ENCODE results near the gene TSEN34. TPM values are rescaled to one million over a fixed set of nuclear protein-coding genes. Genes with fewer than 3 reads are reported as not detected.
"Not testable (repeated sequence)": the region's sequence is repeated elsewhere in the genome, so short reads cannot be mapped to it uniquely, and the experiment has no call there.

Gene TSEN34
- total RNA-seq, 2 donors from 2014 or later = 36.7 to 37.0 TPM

- no peaks in the 10 kb centered on the region for H3K9me3 ChIP-seq
- H3K27me3 ChIP-seq = no peaks in the 10 kb centered on the region
- H3K4me1 ChIP-seq = peaks cover 0 to 64% of the 10 kb centered on the region in 2 donors
- peak overlapping the region in 1 of 2 donors; percentile 98 for H3K27ac ChIP-seq
- no peak for DNase-seq (ENCODE audit: low spot score)
- H3K36me3 ChIP-seq = peaks cover 58% of the 10 kb centered on the region
- TF ChIP-seq CTCF (IDR thresholded peaks at IDR 0.05) = no peak
- peak overlapping the region; percentile 73 for H3K4me3 ChIP-seq
Observed at GRCh38 chr19:54201980-54202379, 10.9 kb downstream of the TSEN34 start.

- peaks cover 0 to 73% of the 10 kb centered on the region in 2 donors for H3K4me1 ChIP-seq
- no peaks in the 10 kb centered on the region for H3K9me3 ChIP-seq
- no peak overlapping the region for H3K4me3 ChIP-seq
- peak overlapping the region in 1 of 2 donors; percentile 98 for H3K27ac ChIP-seq
- DNase-seq (ENCODE audit: low spot score) = no peak
- H3K27me3 ChIP-seq = no peaks in the 10 kb centered on the region
- H3K36me3 ChIP-seq = peaks cover 70% of the 10 kb centered on the region
- no peak for TF ChIP-seq CTCF (IDR thresholded peaks at IDR 0.05)
Observed at GRCh38 chr19:54203151-54203611, 12.1 kb downstream of the TSEN34 start.

GRCh38 chr19:54204767-54205468 is 13.8 kb downstream of the TSEN34 start:
- Histone ChIP-seq H3K36me3 (peaks cover 73% of the 10 kb centered on the region), H3K4me3 (no peak overlapping the region), H3K27me3 (no peaks in the 10 kb centered on the region), H3K4me1 (peaks cover 0 to 88% of the 10 kb centered on the region in 2 donors), H3K9me3 (no peaks in the 10 kb centered on the region), H3K27ac (no peak overlapping the region)
- DNase-seq (ENCODE audit: low spot score) = no peak
- TF ChIP-seq CTCF (IDR thresholded peaks at IDR 0.05) = no peak

GRCh38 chr19:54206030-54206830 is 15.1 kb downstream of the TSEN34 start:
- Histone ChIP-seq H3K36me3 (peaks cover 72% of the 10 kb centered on the region), H3K9me3 (no peaks in the 10 kb centered on the region), H3K27ac (peak overlapping the region; percentile 36 to 57), H3K4me3 (no peak overlapping the region), H3K27me3 (no peaks in the 10 kb centered on the region), H3K4me1 (peaks cover 0 to 95% of the 10 kb centered on the region in 2 donors)
- no peak for DNase-seq (ENCODE audit: low spot score)
- no peak for TF ChIP-seq CTCF (IDR thresholded peaks at IDR 0.05)

- DNase-seq (ENCODE audit: low spot score) = no peak
- Histone ChIP-seq H3K27me3 (no peaks in the 10 kb centered on the region), H3K4me1 (peaks cover 0 to 89% of the 10 kb centered on the region in 2 donors), H3K36me3 (peaks cover 66% of the 10 kb centered on the region), H3K9me3 (no peaks in the 10 kb centered on the region), H3K4me3 (no peak overlapping the region), H3K27ac (peak overlapping the region; percentile 36 to 57)
- TF ChIP-seq CTCF (IDR thresholded peaks at IDR 0.05) = no peak
Observed at GRCh38 chr19:54206831-54207177, 15.7 kb downstream of the TSEN34 start.

GRCh38 chr19:54207193-54207592 is 16.1 kb downstream of the TSEN34 start:
- DNase-seq (ENCODE audit: low spot score); H3K9me3 ChIP-seq; H3K4me3 ChIP-seq; H3K27me3 ChIP-seq: not testable (repeated sequence)
- H3K36me3 ChIP-seq = peaks cover 62% of the 10 kb centered on the region
- peak overlapping the region; percentile 51 to 57 for H3K27ac ChIP-seq
- peaks cover 0 to 86% of the 10 kb centered on the region in 2 donors for H3K4me1 ChIP-seq

Data from right atrium auricular region (tissue), 2 donors.